Measurements from ENCODE around the gene SHC2. TPM values are rescaled to one million over a fixed set of nuclear protein-coding genes. Genes with fewer than 3 reads are reported as not detected.

SHC2 gene
- total and polyA plus RNA-seq, 2 of the 8 experiments (the other 6 are each of a cell fraction or from before 2014, with no cell fraction given): 4.4 to 7.3 TPM

GRCh38 chr19:388691-389090 is 72.1 kb downstream of the SHC2 start (continued):
- TF ChIP-seq CHD7 (IDR thresholded peaks at IDR 0.05; ENCODE audit: insufficient replicate concordance, low read length) (no peak), HDAC6 (IDR thresholded peaks at IDR 0.05; ENCODE audit: low read depth, low read length) (no peak), GTF2F1 (IDR thresholded peaks at IDR 0.05; ENCODE audit: borderline replicate concordance, low read depth, low read length) (no peak), TEAD4 (IDR thresholded peaks at IDR 0.05; ENCODE audit: low read depth, low read length) (no peak), CTCF (IDR thresholded peaks at IDR 0.05; ENCODE audit: control extremely low read depth in 1 of 3, insufficient read depth in 1 of 3, low read depth in 1 of 3, low read length in 3 of 3) (no peak), ZNF274 (IDR thresholded peaks at IDR 0.05; ENCODE audit: borderline replicate concordance, extremely low read depth, low read length) (no peak), CBX5 (IDR thresholded peaks at IDR 0.05; ENCODE audit: low read depth, low read length) (no peak)

Data from H1 (cell line).